SIG-M5 (cell line): Measurements from ENCODE around the gene CEACAM19.
"Not testable (repeated sequence)": the region's sequence is repeated elsewhere in the genome, so short reads cannot be mapped to it uniquely, and the experiment has no call there.

Experiments
- DNase-seq: peaks from one replicate; lab custom pipeline; 2025; lab: John Stamatoyannopoulos, UW

Gene CEACAM19

DNA sequence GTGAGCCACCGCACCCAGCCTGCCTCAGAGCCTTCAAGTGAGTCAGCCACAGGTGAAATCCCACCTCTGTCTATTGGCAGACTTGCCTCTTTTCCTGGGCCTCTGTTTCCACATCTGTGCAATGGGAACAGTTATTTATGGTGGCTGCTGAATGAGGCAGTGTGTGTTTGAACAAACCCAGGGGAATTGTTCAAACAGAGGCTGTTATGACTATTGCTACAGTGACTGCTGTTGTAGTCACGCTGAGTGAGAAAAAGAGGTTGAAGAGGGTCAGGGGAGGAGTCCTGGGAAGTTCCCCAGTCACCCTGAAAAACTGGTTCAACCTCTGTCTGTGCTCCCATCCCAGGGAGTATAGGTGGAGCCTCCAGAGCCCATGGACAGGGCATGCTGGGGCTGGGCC, at the start of gene CEACAM19:
Gene CEACAM19 (plus strand): TSS at position 83 of the 400 bp plus-strand sequence. CDS start 450 bp downstream, outside the sequence.
- no peak for DNase-seq

GRCh38 chr19:44623080-44623479, 48.2 kb upstream of the CEACAM19 start:
- DNase-seq, result no peak

- no peak for DNase-seq
These were observed 47.7 kb upstream of the CEACAM19 start for GRCh38 chr19:44623626-44624025.

DNA sequence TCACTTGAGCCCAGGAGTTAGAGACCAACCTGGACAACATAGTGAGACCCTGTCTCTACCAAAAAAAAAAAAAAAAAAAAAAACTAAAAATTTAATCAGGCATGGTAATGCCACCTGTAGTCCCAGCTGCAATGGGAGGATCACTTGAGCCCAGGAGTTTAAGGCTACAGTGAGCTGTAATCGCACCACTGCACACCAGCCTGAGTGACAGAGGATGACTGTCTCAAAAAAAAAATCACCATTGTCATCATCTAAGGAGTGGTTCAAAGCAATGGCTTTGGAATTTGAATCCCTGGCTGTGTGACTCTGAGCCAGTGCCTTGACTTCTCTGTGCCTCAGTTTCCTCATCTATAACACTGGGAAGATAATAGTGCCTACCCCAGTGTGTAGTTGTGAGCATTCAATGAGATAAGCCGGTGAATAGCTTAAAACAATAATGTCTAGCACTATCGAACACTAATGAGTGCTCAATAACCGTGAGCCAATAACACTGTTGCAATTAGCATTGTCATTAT, 46.4 kb upstream of the CEACAM19 start:
- no peak for DNase-seq

- DNase-seq, result not testable (repeated sequence)
These were observed 45.6 kb upstream of the CEACAM19 start for GRCh38 chr19:44625637-44626036.

GRCh38 chr19:44626048-44626624, 45.1 kb upstream of the CEACAM19 start:
- no peak for DNase-seq

DNA sequence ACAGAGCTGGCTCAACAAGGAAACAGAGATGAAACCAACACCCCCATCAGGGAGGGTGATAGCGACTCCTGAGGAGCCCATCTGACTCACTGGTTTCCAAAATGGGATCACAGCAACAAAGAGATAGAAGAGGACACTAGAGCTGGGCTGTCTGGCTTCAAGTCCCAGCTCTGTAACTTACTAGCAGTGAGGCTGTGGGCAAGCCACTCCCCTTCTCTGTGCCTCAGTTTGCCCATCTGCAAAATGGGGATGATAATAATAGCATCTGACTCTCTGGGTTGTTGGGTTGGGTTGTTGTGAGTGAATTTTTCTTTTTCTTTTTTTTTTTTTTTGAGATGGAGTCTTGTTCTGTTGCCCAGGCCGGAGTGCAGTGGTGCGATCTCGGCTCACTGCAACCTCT, 43.7 kb upstream of the CEACAM19 start:
- DNase-seq, result no peak

GRCh38 chr19:44628793-44629192, 42.5 kb upstream of the CEACAM19 start:
- DNase-seq, result no peak

GRCh38 chr19:44631611-44632010, 39.7 kb upstream of the CEACAM19 start:
- not testable (repeated sequence) for DNase-seq

DNA sequence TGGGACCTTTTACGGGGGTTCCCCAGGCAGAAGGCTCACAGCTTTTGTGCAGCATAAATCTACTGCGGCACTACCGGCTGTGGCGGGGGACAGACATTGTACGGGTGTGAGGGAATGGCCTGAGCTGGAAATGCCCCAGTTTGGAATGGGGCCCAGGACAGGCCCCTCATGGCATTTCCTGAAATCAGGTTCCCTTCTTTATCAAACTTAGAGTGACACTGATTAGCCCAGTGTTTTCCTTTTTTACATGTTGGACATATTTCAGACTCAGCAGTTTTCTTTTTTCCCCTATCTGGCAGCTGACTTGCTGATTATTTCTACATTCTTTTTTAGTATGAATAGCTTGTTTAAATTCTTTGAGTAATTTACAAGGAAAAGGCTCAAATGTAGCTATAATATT, 37.2 kb upstream of the CEACAM19 start:
- DNase-seq, result not testable (repeated sequence)

- no peak for DNase-seq
These were observed 36.5 kb upstream of the CEACAM19 start for GRCh38 chr19:44634785-44635184.

GRCh38 chr19:44635581-44636438, 35.5 kb upstream of the CEACAM19 start:
- no peak for DNase-seq

DNA sequence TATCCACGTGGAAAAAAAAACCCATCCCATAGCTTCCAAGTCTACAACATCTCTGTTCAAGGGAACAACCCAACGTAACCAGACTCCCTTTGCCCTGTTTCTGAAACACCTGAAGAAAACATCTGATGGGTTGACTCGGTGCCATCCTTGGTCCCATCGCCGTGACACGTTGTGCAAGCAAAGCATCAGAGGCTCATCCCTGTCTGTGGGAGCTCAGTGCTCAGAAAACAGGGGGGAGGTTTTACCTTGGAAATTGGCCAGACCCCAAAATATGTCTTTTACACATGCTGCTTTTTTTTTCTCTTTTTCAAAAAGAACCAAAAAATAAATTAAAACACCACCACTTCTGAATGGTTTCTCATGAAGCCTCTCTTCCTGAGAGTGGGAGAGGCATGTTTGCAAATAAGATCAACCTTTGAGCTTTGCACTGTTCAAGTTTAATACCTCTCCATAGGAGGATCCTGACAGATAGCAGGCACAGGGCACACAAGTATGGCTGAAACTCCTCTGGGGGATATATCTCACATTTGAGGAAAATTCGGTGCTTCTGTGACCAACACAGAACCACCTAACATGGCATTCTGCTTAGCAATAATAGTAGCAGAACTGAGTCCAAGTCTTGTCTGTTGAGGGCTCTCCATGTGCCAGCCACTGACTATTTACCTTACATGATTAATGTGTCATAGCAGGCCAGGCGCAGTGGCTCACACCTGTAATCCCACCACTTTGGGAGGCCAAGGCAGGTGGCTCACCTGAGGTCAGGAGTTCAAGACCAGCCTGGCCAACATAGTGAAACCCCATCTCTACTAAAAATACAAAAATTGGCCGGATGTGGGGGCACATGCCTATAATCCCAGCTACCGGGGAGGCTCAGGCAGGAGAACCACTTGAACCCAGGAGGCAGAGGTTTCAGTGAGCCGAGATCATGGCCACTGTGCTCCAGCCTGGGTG, 34.6 kb upstream of the CEACAM19 start:
- no peak for DNase-seq

- no peak for DNase-seq
These were observed 33.9 kb upstream of the CEACAM19 start for GRCh38 chr19:44637390-44637764.

DNA sequence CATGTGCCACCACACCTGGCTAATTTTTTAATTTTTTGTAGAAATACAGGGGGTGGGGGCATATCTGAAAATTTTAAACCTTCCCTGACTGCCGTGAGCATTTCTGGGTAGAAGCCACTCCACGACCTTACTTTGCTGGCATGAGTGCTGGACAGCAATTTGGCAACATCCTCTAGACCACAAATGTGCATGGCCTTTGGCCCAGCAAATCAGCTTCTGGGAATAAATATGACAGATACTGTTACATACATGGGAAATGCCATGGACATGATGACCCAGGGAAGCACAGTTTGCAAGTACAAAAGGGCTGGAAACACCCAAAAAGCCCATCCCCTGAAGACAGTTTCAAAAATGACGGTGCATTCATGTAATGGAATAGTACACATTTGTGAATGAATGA, 30.8 kb upstream of the CEACAM19 start:
- DNase-seq, result no peak

DNA sequence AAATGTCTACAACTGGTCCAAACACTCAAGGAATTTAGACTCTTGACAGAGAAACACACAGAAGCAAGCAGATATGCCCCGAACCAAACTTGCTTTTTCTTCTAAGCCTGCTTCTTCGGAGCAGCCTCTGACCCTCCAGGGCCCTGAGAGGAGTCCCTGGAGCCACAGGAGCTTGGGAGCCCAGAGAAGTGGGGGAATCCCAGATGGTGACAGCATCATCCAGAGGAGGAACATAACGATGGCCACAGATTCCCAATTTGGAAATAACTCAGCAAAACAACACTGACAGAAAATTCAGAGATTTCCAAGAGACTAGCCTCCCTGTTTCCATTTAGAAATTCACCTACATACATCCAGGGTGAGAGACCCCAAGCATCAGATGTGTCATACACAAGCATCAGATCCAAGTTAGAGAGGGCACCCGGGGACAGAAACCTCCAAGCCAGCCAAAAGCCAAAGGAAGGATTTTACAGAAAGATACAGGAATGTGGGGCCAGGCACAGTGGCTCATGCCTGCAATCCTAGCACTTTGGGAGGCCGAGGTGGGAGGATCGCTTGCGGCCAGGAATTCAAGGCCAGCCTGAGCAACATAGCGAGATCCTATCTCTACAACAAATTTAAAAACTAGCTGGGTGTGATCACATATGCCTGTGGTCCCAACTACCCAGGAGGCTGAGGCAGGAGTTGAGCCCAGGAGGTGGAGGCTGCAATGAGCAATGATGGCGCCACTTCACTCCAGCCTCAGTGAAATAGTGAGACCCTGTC, 29.6 kb upstream of the CEACAM19 start:
- DNase-seq, result no peak

DNA sequence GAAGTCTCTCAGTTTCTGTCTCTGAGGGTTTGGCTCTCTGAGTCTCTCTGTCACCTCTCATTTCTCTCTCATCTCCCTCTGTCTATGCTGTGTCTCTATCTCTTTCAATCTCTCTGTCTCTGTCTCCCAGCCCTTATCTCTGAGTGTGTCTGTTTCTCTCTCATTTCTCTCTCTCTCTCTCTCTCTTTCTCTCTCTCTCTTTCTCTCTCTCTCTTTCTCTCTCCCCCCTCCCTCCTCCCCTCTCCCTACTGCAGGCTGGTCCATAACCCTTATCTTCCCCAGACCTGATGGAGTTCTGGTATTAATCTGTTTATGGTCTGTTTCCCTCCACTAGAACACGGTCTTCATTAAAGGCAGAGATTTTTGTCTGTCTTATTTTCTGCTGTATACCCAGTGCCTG, 28.9 kb upstream of the CEACAM19 start:
- DNase-seq, result no peak

DNA sequence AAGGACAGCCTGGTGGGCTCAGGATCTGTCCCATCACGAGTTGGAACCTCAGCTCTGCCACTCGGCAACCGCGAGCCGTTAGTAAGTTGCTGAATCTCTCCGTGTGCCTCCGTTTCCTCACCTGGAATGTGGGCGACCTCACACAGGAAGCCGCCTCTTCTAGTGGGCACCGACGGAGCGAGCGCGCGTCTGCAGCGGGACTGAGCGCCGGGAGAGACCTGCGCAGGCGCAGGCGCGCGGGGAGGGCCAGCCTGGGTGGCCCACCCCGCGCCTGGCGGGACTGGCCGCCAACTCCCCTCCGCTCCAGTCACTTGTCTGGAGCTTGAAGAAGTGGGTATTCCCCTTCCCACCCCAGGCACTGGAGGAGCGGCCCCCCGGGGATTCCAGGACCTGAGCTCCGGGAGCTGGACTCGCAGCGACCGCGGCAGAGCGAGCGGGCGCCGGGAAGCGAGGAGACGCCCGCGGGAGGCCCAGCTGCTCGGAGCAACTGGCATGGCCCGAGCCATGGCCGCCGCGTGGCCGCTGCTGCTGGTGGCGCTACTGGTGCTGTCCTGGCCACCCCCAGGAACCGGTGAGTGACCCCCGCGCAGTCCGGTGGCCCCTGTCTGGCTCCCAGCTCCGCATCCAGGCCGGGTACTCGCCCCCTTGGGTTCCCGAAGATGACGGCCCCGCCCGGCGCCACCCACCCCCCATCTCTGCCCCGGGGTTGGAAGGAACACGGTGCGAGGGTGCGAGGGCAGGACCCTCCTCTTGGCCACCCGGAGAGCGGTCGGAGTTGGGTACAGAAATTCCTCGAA, 27.5 kb upstream of the CEACAM19 start, which contains the start of gene PVR:
Gene PVR (plus strand): TSS at position 306 of the 797 bp plus-strand sequence. CDS start 187 bp downstream, at position 493.
- no peak for DNase-seq

- DNase-seq, result no peak
These were observed 26.8 kb upstream of the CEACAM19 start for GRCh38 chr19:44644402-44645016.
